GM12878 (cell line): ENCODE data around the gene MEAK7. TPM values are rescaled to one million over a fixed set of nuclear protein-coding genes. Genes with fewer than 3 reads are reported as not detected.

Source experiments
- IKZF2 ChIP-seq, 2 experiments: fragments of 450-650 bp; IDR thresholded peaks; 2 replicates each; pipeline ENCODE4 v1.6.1; 2017; ENCODE audit warnings: mild to moderate bottlenecking in 2 of 2, moderate library complexity in 2 of 2
- PBX3 ChIP-seq: IDR thresholded peaks from 2 replicates; pipeline ENCODE4 v1.6.1; 2011; ENCODE audit warnings: mild to moderate bottlenecking, low read depth, low read length, moderate library complexity; ENCODE audit not compliant: insufficient replicate concordance
- PML ChIP-seq: IDR thresholded peaks from 2 replicates; pipeline ENCODE4 v1.6.1; 2012; ENCODE audit warnings: low read length, inconsistent platforms
- SMAD5 ChIP-seq: IDR thresholded peaks from 2 replicates; pipeline ENCODE4 v1.6.1; 2016; ENCODE audit warnings: antibody characterized with exemption, low read depth
- polyA plus RNA-seq, 11 experiments: library from polyadenylated mRNA; depleted of rRNA in 4 of 11; unstranded in 6 of 11; stranded (reverse) in 5 of 11; fragments of >200 nt; fragmentation: Nextera tagmentation in 4 of 11; fragmentation: Illumina TruSeq in 1 of 11; extraction: Ambion mirVana in 4 of 11; extraction: Trizol in 1 of 11; gene quantifications; 1 replicate in 1 of 11; 2 replicates in 10 of 11; pipeline versions ENCODE4 v1.2.1 to v1.2.3, GENCODE V29; 2011 to 2016; ENCODE audit warnings: inconsistent platforms in 2 of 11, missing spikeins in 2 of 11, low read depth in 1 of 11
- total RNA-seq, 4 experiments: library from RNA; depleted of rRNA in 3 of 4; stranded (reverse); fragments of >200 nt in 3 of 4; fragmentation: Illumina TruSeq in 1 of 4; extraction: Trizol in 1 of 4; gene quantifications; 2 replicates each; pipeline versions ENCODE4 v1.2.1 to v1.2.3, GENCODE V29; 2013 to 2021
- TF ChIP-seq, protein P1 (sequence below): IDR thresholded peaks from 2 replicates; pipeline ENCODE4 v1.6.1; 2012; ENCODE audit warnings: mild to moderate bottlenecking, low read depth, low read length
- TF ChIP-seq, protein P2 (sequence below): fragments of 450-650 bp; IDR thresholded peaks from 2 replicates; pipeline ENCODE4 v1.6.1; 2017; ENCODE audit warnings: mild to moderate bottlenecking, moderate library complexity
- TF ChIP-seq, protein P3 (sequence below): IDR thresholded peaks from 2 replicates; pipeline ENCODE4 v1.6.1; 2011; ENCODE audit warnings: low read depth, low read length, improper control_type of control experiment, borderline replicate concordance
- TF ChIP-seq, protein P4 (sequence below): fragments of 450-650 bp; IDR thresholded peaks from 2 replicates; pipeline ENCODE4 v1.6.1; 2017; ENCODE audit warnings: mild to moderate bottlenecking
- TF ChIP-seq, protein P5 (sequence below): fragments of 450-650 bp; formaldehyde crosslinking; IDR thresholded peaks from 2 replicates; pipeline ENCODE4 v1.5.0; 2022; ENCODE audit warnings: mild to moderate bottlenecking, missing genetic modification characterization

Gene MEAK7
- total and polyA plus RNA-seq, 10 of the 15 experiments (the other 5 are each of a cell fraction or from before 2014, with no cell fraction given) = 1.4 to 11.9 (median 6.4) TPM

DNA sequence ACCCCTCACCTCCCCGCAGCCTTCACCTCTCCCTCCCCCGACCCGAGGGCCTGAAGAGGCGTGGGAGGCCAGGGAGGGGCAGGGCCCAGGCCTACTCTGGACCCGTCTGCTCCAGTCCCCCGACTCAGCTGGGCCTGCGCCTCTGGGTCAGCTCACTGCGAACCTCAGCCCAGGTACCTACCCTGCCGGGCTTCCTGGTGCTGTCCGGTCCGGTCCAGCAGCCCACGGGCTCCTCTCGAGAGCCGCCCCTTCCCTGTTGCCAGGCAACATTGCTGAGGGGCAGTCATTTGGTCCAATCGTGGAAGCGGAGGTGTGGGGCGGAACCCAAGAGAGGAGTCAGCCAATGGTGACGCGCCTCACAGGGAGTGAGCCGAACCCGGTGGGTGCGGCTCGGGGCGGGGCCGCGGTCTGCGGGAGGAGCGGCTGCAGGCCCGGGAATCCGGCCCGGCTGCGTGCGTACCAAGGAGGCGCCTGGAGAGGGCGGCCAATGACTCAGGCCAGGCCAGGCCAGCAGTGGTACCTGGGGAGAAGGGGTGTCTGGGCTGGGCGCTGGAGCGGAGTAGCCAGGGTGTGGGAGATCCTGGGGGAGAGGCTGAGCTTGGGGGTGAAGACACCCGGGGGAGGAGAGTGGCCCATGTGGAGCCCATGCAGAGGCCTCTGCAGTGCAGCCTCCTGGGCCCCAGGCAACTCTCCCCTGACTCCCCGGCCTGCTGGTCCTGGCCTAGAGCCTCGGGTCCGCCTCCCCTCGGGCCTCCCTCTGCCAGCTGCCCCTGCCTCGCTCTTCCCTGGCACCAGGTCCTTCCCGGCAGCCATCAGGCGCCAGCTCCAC, at the start of gene MEAK7 (continued):
- TF ChIP-seq, protein P1, sequence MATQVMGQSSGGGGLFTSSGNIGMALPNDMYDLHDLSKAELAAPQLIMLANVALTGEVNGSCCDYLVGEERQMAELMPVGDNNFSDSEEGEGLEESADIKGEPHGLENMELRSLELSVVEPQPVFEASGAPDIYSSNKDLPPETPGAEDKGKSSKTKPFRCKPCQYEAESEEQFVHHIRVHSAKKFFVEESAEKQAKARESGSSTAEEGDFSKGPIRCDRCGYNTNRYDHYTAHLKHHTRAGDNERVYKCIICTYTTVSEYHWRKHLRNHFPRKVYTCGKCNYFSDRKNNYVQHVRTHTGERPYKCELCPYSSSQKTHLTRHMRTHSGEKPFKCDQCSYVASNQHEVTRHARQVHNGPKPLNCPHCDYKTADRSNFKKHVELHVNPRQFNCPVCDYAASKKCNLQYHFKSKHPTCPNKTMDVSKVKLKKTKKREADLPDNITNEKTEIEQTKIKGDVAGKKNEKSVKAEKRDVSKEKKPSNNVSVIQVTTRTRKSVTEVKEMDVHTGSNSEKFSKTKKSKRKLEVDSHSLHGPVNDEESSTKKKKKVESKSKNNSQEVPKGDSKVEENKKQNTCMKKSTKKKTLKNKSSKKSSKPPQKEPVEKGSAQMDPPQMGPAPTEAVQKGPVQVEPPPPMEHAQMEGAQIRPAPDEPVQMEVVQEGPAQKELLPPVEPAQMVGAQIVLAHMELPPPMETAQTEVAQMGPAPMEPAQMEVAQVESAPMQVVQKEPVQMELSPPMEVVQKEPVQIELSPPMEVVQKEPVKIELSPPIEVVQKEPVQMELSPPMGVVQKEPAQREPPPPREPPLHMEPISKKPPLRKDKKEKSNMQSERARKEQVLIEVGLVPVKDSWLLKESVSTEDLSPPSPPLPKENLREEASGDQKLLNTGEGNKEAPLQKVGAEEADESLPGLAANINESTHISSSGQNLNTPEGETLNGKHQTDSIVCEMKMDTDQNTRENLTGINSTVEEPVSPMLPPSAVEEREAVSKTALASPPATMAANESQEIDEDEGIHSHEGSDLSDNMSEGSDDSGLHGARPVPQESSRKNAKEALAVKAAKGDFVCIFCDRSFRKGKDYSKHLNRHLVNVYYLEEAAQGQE = no peak
- peak; percentile 100 for TF ChIP-seq PBX3
- TF ChIP-seq, protein P2, sequence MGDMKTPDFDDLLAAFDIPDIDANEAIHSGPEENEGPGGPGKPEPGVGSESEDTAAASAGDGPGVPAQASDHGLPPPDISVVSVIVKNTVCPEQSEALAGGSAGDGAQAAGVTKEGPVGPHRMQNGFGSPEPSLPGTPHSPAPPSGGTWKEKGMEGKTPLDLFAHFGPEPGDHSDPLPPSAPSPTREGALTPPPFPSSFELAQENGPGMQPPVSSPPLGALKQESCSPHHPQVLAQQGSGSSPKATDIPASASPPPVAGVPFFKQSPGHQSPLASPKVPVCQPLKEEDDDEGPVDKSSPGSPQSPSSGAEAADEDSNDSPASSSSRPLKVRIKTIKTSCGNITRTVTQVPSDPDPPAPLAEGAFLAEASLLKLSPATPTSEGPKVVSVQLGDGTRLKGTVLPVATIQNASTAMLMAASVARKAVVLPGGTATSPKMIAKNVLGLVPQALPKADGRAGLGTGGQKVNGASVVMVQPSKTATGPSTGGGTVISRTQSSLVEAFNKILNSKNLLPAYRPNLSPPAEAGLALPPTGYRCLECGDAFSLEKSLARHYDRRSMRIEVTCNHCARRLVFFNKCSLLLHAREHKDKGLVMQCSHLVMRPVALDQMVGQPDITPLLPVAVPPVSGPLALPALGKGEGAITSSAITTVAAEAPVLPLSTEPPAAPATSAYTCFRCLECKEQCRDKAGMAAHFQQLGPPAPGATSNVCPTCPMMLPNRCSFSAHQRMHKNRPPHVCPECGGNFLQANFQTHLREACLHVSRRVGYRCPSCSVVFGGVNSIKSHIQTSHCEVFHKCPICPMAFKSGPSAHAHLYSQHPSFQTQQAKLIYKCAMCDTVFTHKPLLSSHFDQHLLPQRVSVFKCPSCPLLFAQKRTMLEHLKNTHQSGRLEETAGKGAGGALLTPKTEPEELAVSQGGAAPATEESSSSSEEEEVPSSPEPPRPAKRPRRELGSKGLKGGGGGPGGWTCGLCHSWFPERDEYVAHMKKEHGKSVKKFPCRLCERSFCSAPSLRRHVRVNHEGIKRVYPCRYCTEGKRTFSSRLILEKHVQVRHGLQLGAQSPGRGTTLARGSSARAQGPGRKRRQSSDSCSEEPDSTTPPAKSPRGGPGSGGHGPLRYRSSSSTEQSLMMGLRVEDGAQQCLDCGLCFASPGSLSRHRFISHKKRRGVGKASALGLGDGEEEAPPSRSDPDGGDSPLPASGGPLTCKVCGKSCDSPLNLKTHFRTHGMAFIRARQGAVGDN = peak; percentile 62
- TF ChIP-seq, protein P3, sequence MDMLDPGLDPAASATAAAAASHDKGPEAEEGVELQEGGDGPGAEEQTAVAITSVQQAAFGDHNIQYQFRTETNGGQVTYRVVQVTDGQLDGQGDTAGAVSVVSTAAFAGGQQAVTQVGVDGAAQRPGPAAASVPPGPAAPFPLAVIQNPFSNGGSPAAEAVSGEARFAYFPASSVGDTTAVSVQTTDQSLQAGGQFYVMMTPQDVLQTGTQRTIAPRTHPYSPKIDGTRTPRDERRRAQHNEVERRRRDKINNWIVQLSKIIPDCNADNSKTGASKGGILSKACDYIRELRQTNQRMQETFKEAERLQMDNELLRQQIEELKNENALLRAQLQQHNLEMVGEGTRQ = no peak
- TF ChIP-seq, protein P4, sequence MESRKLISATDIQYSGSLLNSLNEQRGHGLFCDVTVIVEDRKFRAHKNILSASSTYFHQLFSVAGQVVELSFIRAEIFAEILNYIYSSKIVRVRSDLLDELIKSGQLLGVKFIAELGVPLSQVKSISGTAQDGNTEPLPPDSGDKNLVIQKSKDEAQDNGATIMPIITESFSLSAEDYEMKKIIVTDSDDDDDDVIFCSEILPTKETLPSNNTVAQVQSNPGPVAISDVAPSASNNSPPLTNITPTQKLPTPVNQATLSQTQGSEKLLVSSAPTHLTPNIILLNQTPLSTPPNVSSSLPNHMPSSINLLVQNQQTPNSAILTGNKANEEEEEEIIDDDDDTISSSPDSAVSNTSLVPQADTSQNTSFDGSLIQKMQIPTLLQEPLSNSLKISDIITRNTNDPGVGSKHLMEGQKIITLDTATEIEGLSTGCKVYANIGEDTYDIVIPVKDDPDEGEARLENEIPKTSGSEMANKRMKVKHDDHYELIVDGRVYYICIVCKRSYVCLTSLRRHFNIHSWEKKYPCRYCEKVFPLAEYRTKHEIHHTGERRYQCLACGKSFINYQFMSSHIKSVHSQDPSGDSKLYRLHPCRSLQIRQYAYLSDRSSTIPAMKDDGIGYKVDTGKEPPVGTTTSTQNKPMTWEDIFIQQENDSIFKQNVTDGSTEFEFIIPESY = no peak
- TF ChIP-seq, protein P5, sequence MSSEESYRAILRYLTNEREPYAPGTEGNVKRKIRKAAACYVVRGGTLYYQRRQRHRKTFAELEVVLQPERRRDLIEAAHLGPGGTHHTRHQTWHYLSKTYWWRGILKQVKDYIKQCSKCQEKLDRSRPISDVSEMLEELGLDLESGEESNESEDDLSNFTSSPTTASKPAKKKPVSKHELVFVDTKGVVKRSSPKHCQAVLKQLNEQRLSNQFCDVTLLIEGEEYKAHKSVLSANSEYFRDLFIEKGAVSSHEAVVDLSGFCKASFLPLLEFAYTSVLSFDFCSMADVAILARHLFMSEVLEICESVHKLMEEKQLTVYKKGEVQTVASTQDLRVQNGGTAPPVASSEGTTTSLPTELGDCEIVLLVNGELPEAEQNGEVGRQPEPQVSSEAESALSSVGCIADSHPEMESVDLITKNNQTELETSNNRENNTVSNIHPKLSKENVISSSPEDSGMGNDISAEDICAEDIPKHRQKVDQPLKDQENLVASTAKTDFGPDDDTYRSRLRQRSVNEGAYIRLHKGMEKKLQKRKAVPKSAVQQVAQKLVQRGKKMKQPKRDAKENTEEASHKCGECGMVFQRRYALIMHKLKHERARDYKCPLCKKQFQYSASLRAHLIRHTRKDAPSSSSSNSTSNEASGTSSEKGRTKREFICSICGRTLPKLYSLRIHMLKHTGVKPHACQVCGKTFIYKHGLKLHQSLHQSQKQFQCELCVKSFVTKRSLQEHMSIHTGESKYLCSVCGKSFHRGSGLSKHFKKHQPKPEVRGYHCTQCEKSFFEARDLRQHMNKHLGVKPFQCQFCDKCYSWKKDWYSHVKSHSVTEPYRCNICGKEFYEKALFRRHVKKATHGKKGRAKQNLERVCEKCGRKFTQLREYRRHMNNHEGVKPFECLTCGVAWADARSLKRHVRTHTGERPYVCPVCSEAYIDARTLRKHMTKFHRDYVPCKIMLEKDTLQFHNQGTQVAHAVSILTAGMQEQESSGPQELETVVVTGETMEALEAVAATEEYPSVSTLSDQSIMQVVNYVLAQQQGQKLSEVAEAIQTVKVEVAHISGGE (CRISPR knock-in tag) = no peak
- TF ChIP-seq SMAD5 = no peak
- no peak for TF ChIP-seq PML
- TF ChIP-seq IKZF2 (IDR thresholded peaks at IDR 0.05) = peak; percentile 36 to 41; a peak in 1 of 4 replicates
